ENCODE results near the gene MGAT5B. TPM values are rescaled to one million over a fixed set of nuclear protein-coding genes. Genes with fewer than 3 reads are reported as not detected.

The MGAT5B gene
- total and polyA plus RNA-seq, 2 experiments from 2014 or later, result 0.11 to 0.16 TPM

DNA sequence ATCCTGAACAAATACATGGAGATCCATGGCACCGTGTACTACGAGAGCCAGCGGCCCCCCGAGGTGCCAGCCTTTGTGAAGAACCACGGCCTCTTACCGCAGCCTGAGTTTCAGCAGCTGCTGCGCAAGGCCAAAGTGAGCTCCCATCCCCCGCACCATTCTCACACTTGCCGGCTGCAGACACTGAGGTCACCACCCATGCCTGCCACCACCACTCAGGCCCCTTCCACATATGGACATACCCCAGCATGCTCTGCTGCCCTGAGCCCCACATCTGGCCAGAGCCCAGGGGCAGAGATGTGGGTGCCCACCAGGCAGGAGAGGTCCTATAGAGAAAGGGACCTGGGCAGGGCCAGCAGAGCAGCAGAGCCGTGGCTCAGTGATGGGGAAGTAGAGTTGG is 69.8 kb downstream of the MGAT5B start:
- Histone ChIP-seq H2AFZ (no peak overlapping the region), H3K27ac (no peak overlapping the region), H3K27me3 (replicated peaks; ENCODE audit: insufficient read depth) (peaks cover 8% of the 10 kb centered on the region; the same call in 1 of the 2 replicates), H3K4me2 (ENCODE audit: unreplicated experiment) (no peak overlapping the region), H3K9me2 (ENCODE audit: insufficient read depth) (no peaks in the 10 kb centered on the region), H3K4me3 (no peak overlapping the region), H3K4me1 (ENCODE audit: insufficient read depth) (no peaks in the 10 kb centered on the region), H3K36me3 (ENCODE audit: low read depth) (no peaks in the 10 kb centered on the region), H3F3A (ENCODE audit: insufficient read depth) (no peaks in the 10 kb centered on the region), H4K20me1 (ENCODE audit: insufficient read depth) (no peaks in the 10 kb centered on the region), H3K9me3 (ENCODE audit: low read depth) (no peaks in the 10 kb centered on the region), H3K79me2 (ENCODE audit: insufficient read depth) (no peaks in the 10 kb centered on the region), H3K9ac (no peak overlapping the region)
- no peak for TF ChIP-seq EZH2phosphoT487 (IDR thresholded peaks at IDR 0.05; ENCODE audit: insufficient read depth, low read depth)
- no peak for TF ChIP-seq EZH2 (IDR thresholded peaks at IDR 0.05; ENCODE audit: insufficient read depth, poor library complexity, severe bottlenecking)
- DNase-seq, result no peak
- in situ Hi-C loops (cut with MboI), result no loop called here
- 58 to 63% methylated on average over 6 to 10 of the region's 10 CpGs for WGBS, 2 experiments (ENCODE audit: low coverage in 1 of 2, low lambda C conversion rate in 2 of 2, missing lambda C conversion rate in 2 of 2)

DNA sequence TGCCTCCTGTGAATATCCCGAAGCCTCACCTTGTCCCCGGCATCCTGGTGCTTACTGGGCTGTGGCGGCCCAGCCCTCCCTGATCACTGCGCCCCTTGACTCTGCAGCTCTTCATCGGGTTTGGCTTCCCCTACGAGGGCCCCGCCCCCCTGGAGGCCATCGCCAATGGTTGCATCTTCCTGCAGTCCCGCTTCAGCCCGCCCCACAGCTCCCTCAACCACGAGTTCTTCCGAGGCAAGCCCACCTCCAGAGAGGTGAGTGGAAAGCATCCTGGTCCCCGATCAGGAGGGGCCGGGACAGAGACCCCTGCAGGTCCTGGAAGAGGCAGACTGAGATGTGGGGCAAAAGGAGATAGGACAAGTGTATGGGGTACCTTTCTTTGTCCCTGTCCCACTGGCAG is 72.1 kb downstream of the MGAT5B start:
- Histone ChIP-seq H3K36me3 (ENCODE audit: low read depth) (no peaks in the 10 kb centered on the region), H3K9me2 (ENCODE audit: insufficient read depth) (no peaks in the 10 kb centered on the region), H3K9ac (no peak overlapping the region), H4K20me1 (ENCODE audit: insufficient read depth) (no peaks in the 10 kb centered on the region), H3K4me1 (ENCODE audit: insufficient read depth) (no peaks in the 10 kb centered on the region), H3K79me2 (ENCODE audit: insufficient read depth) (no peaks in the 10 kb centered on the region), H3K4me2 (ENCODE audit: unreplicated experiment) (no peak overlapping the region), H3K9me3 (ENCODE audit: low read depth) (no peaks in the 10 kb centered on the region), H2AFZ (no peak overlapping the region), H3K4me3 (no peak overlapping the region), H3K27ac (no peak overlapping the region), H3K27me3 (replicated peaks; ENCODE audit: insufficient read depth) (no peaks in the 10 kb centered on the region; the same call in 1 of the 2 replicates), H3F3A (ENCODE audit: insufficient read depth) (no peaks in the 10 kb centered on the region)
- DNase-seq, result no peak
- TF ChIP-seq EZH2 (IDR thresholded peaks at IDR 0.05; ENCODE audit: insufficient read depth, poor library complexity, severe bottlenecking), result no peak
- no peak for TF ChIP-seq EZH2phosphoT487 (IDR thresholded peaks at IDR 0.05; ENCODE audit: insufficient read depth, low read depth)
- in situ Hi-C loops (cut with MboI), result no loop called here
- WGBS, 2 experiments (ENCODE audit: low coverage in 1 of 2, low lambda C conversion rate in 2 of 2, missing lambda C conversion rate in 2 of 2), result 41% methylated on average over 13 to 14 of the region's 14 CpGs

DNA sequence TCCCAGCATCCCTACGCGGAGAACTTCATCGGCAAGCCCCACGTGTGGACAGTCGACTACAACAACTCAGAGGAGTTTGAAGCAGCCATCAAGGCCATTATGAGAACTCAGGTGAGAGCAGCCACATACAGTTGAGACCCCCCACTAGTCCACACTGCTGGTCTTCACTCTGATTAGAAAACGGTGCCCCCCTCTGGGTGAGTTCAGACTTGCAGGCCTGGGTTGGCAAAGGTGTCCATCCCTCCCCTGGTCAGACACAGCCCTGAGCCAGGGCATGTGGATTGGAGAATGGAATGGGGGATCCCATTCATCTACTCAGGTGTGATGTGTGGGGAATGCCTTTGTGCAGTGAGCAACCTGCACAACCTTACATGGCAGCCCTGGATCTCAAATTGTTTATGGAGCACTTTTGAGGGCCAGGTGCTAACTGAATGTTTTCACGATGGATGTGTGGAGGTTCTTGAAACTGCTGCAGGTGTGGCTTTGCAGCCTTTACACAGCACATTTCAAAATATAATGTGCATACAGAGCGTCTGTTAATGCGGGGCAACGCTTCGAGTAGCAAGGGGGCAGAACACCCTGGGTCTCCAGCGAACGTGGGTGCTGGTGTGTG is 72.6 kb downstream of the MGAT5B start:
- H3K4me3 ChIP-seq, result no peak overlapping the region
- H3K4me1 ChIP-seq (ENCODE audit: insufficient read depth), result no peaks in the 10 kb centered on the region
- TF ChIP-seq EZH2 (IDR thresholded peaks at IDR 0.05; ENCODE audit: insufficient read depth, poor library complexity, severe bottlenecking) (no peak), EZH2phosphoT487 (IDR thresholded peaks at IDR 0.05; ENCODE audit: insufficient read depth, low read depth) (no peak)
- H3K4me2 ChIP-seq (ENCODE audit: unreplicated experiment), result no peak overlapping the region
- in situ Hi-C loops (cut with MboI), result no loop called here
- H3K36me3 ChIP-seq (ENCODE audit: low read depth), result no peaks in the 10 kb centered on the region
- no peak overlapping the region for H3K27ac ChIP-seq
- H4K20me1 ChIP-seq (ENCODE audit: insufficient read depth), result no peaks in the 10 kb centered on the region
- no peaks in the 10 kb centered on the region for H3F3A ChIP-seq (ENCODE audit: insufficient read depth)
- WGBS, 2 experiments (ENCODE audit: low coverage in 1 of 2, low lambda C conversion rate in 2 of 2, missing lambda C conversion rate in 2 of 2), result 58 to 65% methylated on average over 13 of the region's 13 CpGs
- no peak for DNase-seq
- H2AFZ ChIP-seq, result no peak overlapping the region
- H3K9ac ChIP-seq, result no peak overlapping the region
- H3K79me2 ChIP-seq (ENCODE audit: insufficient read depth), result no peaks in the 10 kb centered on the region
- H3K27me3 ChIP-seq (replicated peaks; ENCODE audit: insufficient read depth), result no peaks in the 10 kb centered on the region; the same call in 1 of the 2 replicates
- H3K9me2 ChIP-seq (ENCODE audit: insufficient read depth), result no peaks in the 10 kb centered on the region
- H3K9me3 ChIP-seq (ENCODE audit: low read depth), result no peaks in the 10 kb centered on the region

DNA sequence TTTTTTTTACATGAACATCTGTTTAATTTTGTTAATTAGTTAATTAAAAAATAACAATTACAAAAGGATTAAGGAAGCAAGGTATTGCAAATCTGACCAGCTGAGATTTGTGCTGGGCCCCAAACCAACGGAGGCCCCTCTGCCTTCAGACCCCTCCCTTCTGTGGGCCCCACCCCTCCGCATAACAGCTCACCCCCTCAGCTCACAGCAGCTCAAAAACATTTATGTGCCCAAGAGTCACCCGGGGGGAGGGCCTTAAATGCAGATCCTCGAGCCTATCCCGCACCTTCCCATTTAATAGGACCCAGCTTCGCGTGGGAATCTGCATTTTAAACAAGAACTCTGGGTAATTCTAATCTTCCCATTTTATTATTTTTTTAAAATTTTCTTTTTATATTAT is 75.0 kb downstream of the MGAT5B start:
- Histone ChIP-seq H3K4me3 (no peak overlapping the region), H3K9ac (no peak overlapping the region), H2AFZ (no peak overlapping the region), H3K9me3 (ENCODE audit: low read depth) (no peaks in the 10 kb centered on the region), H3K4me1 (ENCODE audit: insufficient read depth) (no peaks in the 10 kb centered on the region), H3K79me2 (ENCODE audit: insufficient read depth) (no peaks in the 10 kb centered on the region), H4K20me1 (ENCODE audit: insufficient read depth) (no peaks in the 10 kb centered on the region), H3K4me2 (ENCODE audit: unreplicated experiment) (no peak overlapping the region), H3K9me2 (ENCODE audit: insufficient read depth) (no peaks in the 10 kb centered on the region), H3F3A (ENCODE audit: insufficient read depth) (no peaks in the 10 kb centered on the region), H3K27me3 (replicated peaks; ENCODE audit: insufficient read depth) (no peaks in the 10 kb centered on the region; the same call in 1 of the 2 replicates), H3K36me3 (ENCODE audit: low read depth) (no peaks in the 10 kb centered on the region), H3K27ac (no peak overlapping the region)
- in situ Hi-C loops (cut with MboI), result no loop called here
- no peak for TF ChIP-seq EZH2phosphoT487 (IDR thresholded peaks at IDR 0.05; ENCODE audit: insufficient read depth, low read depth)
- TF ChIP-seq EZH2 (IDR thresholded peaks at IDR 0.05; ENCODE audit: insufficient read depth, poor library complexity, severe bottlenecking), result no peak
- DNase-seq, result no peak
- WGBS, 2 experiments (ENCODE audit: low coverage in 1 of 2, low lambda C conversion rate in 2 of 2, missing lambda C conversion rate in 2 of 2), result 49 to 51% methylated on average over 7 of the region's 7 CpGs
